H1 (cell line): Measurements from ENCODE around the gene SH2B2. TPM values are rescaled to one million over a fixed set of nuclear protein-coding genes. Genes with fewer than 3 reads are reported as not detected.

Experiments
- CTCF ChIA-PET: fragments of 300-600 bp; sonication (Branson Sonifier 250); formaldehyde crosslinking; loops from one replicate; lab custom pipeline; 2021; ENCODE audit not compliant: partially characterized antibody; lab: Charles Lee
- POLR2A ChIA-PET: fragments of 300-600 bp; sonication (Branson Sonifier 250); formaldehyde crosslinking; loops from one replicate; lab custom pipeline; 2021; ENCODE audit warnings: inconsistent platforms; ENCODE audit not compliant: partially characterized antibody; lab: Charles Lee
- DNase-seq, 2 experiments: peaks; one replicate each; pipeline versions ENCODE4 v3.0.0 to v3.0.0-alpha.2; 2010 to 2022; ENCODE audit warnings: low spot score in 2 of 2, low read depth in 1 of 2, mixed read lengths in 1 of 2
- FAIRE-seq: peaks from 2 replicates; lab custom pipeline; 2011; peaks lifted over from hg19 to GRCh38; lab: Jason Lieb, UNC
- H2AFZ ChIP-seq: 2 replicates; pipeline ENCODE4 v1.8.1; 2012; ENCODE audit warnings: low read length, inconsistent platforms
- H2AK5ac ChIP-seq: 2 replicates; pipeline ENCODE4 v1.6.1; 2013; ENCODE audit warnings: low read depth, low read length
- H2BK120ac ChIP-seq: replicated peaks from 2 replicates; pipeline ENCODE3; 2013; ENCODE audit warnings: low read depth, low read length, inconsistent platforms
- H2BK12ac ChIP-seq: 2 replicates; pipeline ENCODE4 v1.6.1; 2013; ENCODE audit warnings: low read depth, low read length
- H2BK15ac ChIP-seq: 2 replicates; pipeline ENCODE4 v1.6.1; 2013; ENCODE audit warnings: low read length
- H2BK20ac ChIP-seq: 2 replicates; pipeline ENCODE4 v1.6.1; 2013; ENCODE audit warnings: low read length
- H2BK5ac ChIP-seq: 2 replicates; pipeline ENCODE4 v1.6.1; 2013; ENCODE audit warnings: low read depth, low read length
- H3K14ac ChIP-seq: 2 replicates; pipeline ENCODE4 v1.6.1; 2013; ENCODE audit warnings: inconsistent platforms; ENCODE audit not compliant: insufficient read length
- H3K18ac ChIP-seq: 2 replicates; pipeline ENCODE4 v1.6.1; 2013; ENCODE audit warnings: low read length; ENCODE audit errors: extremely low read depth
- H3K23ac ChIP-seq: 2 replicates; pipeline ENCODE4 v1.6.1; 2013; ENCODE audit warnings: inconsistent platforms; ENCODE audit not compliant: insufficient read length
- H3K23me2 ChIP-seq: 2 replicates; pipeline ENCODE4 v1.6.1; 2013; ENCODE audit warnings: low read depth, low read length
- H3K27ac ChIP-seq: 2 replicates; pipeline ENCODE4 v1.6.1; 2011; ENCODE audit warnings: low read depth, low read length, inconsistent platforms
- H3K27me3 ChIP-seq, 4 experiments: replicated peaks in 1 of 4; 1 replicate in 1 of 4; 2 replicates in 3 of 4; pipeline versions ENCODE4 v1.6.1 to v1.8.1; 2011 to 2013; ENCODE audit warnings: low read length in 3 of 4, mild to moderate bottlenecking in 3 of 4, inconsistent platforms in 2 of 4, mixed read lengths in 2 of 4, moderate library complexity in 1 of 4; ENCODE audit not compliant: control insufficient read depth in 3 of 4, insufficient read depth in 3 of 4; ENCODE audit errors: extremely low read depth in 1 of 4
- H3K36me3 ChIP-seq, 4 experiments: 2 replicates each; pipeline versions ENCODE4 v1.6.1 to v1.8.1; 2011 to 2013; ENCODE audit warnings: mild to moderate bottlenecking in 4 of 4, low read length in 3 of 4, moderate library complexity in 2 of 4, control low read depth in 1 of 4, inconsistent platforms in 1 of 4; ENCODE audit not compliant: insufficient read depth in 4 of 4, control insufficient read depth in 2 of 4
- H3K4ac ChIP-seq: replicated peaks from 2 replicates; pipeline ENCODE3; 2013; ENCODE audit warnings: low read length, low read depth, mixed read lengths, inconsistent platforms; ENCODE audit not compliant: insufficient read length
- H3K4me1 ChIP-seq, 4 experiments: replicated peaks in 1 of 4; 1 replicate in 1 of 4; 2 replicates in 3 of 4; pipeline versions ENCODE4 v1.6.1 to v1.8.1; 2011 to 2013; ENCODE audit warnings: low read length in 3 of 4, inconsistent platforms in 2 of 4, mixed read lengths in 1 of 4; ENCODE audit not compliant: insufficient read depth in 4 of 4, control insufficient read depth in 3 of 4
- H3K4me2 ChIP-seq, 2 experiments: 2 replicates each; pipeline versions ENCODE4 v1.6.1 to v1.8.1; 2011 to 2013; ENCODE audit warnings: low read depth in 2 of 2, low read length in 2 of 2, control low read depth in 1 of 2, inconsistent platforms in 1 of 2, mild to moderate bottlenecking in 1 of 2; ENCODE audit not compliant: insufficient read depth in 1 of 2
- H3K4me3 ChIP-seq, 4 experiments: fragments of 200-600, 300-600 bp in 1 of 4; sonication (generic), shearing (Covaris generic), sonication (Bioruptor Twin) in 1 of 4; 2 replicates each; pipeline versions ENCODE4 v1.5.1 to v1.8.1; 2011 to 2016; ENCODE audit warnings: low read length in 4 of 4, low read depth in 3 of 4, control low read depth in 2 of 4, inconsistent platforms in 2 of 4, mild to moderate bottlenecking in 2 of 4, mixed read lengths in 1 of 4, moderate library complexity in 1 of 4; ENCODE audit not compliant: insufficient read depth in 2 of 4; ENCODE audit errors: extremely low read depth in 1 of 4
- H3K56ac ChIP-seq: replicated peaks from 2 replicates; pipeline ENCODE3; 2013; ENCODE audit warnings: low read depth, mild to moderate bottlenecking, mixed read lengths, low read length, inconsistent platforms; ENCODE audit not compliant: insufficient read length
- H3K79me1 ChIP-seq: 2 replicates; pipeline ENCODE4 v1.6.1; 2013; ENCODE audit warnings: low read depth, low read length, control low read depth
- H3K79me2 ChIP-seq, 2 experiments: 2 replicates each; pipeline versions ENCODE4 v1.6.1 to v1.8.1; 2012 to 2013; ENCODE audit warnings: low read length in 2 of 2, mild to moderate bottlenecking in 2 of 2, inconsistent platforms in 1 of 2; ENCODE audit not compliant: insufficient read depth in 2 of 2, control insufficient read depth in 1 of 2
- H3K9ac ChIP-seq, 4 experiments: replicated peaks in 1 of 4; 1 replicate in 1 of 4; 2 replicates in 3 of 4; pipeline versions ENCODE4 v1.6.1 to v1.8.1; 2011 to 2013; ENCODE audit warnings: low read depth in 3 of 4, low read length in 3 of 4, control low read depth in 2 of 4, mild to moderate bottlenecking in 2 of 4, moderate library complexity in 2 of 4, inconsistent platforms in 1 of 4; ENCODE audit errors: extremely low read depth in 1 of 4
- H3K9me3 ChIP-seq, 2 experiments: 2 replicates each; pipeline versions ENCODE4 v1.6.1 to v1.8.1; 2012 to 2013; ENCODE audit warnings: mild to moderate bottlenecking in 2 of 2, moderate library complexity in 2 of 2, control low read depth in 1 of 2, inconsistent platforms in 1 of 2, low read depth in 1 of 2, low read length in 1 of 2, mixed read lengths in 1 of 2; ENCODE audit not compliant: insufficient read depth in 2 of 2
- H4K20me1 ChIP-seq, 2 experiments: replicated peaks in 1 of 2; 2 replicates each; pipeline versions ENCODE3 to v1.8.1; 2011 to 2013; ENCODE audit warnings: inconsistent platforms in 2 of 2, low read length in 2 of 2, mild to moderate bottlenecking in 1 of 2; ENCODE audit not compliant: insufficient read depth in 2 of 2, control insufficient read depth in 1 of 2
- H4K5ac ChIP-seq: 2 replicates; pipeline ENCODE4 v1.6.1; 2013; ENCODE audit warnings: low read length, low read depth, mixed read lengths, inconsistent platforms; ENCODE audit not compliant: insufficient read length
- H4K8ac ChIP-seq: 2 replicates; pipeline ENCODE4 v1.8.0; 2013; ENCODE audit warnings: mild to moderate bottlenecking, moderate library complexity, low read length, inconsistent platforms; ENCODE audit not compliant: insufficient read depth; ENCODE audit errors: extremely low read depth
- H4K91ac ChIP-seq: replicated peaks from 2 replicates; pipeline ENCODE3; 2013; ENCODE audit warnings: low read length, mixed read lengths, inconsistent platforms; ENCODE audit not compliant: insufficient read length
- CBX8 ChIP-seq: fragments of 300-800, 300-1000 bp; sonication (generic); IDR thresholded peaks from 2 replicates; pipeline ENCODE4 v1.7.1; 2016; ENCODE audit warnings: low read depth, low read length, borderline replicate concordance
- CEBPB ChIP-seq: IDR thresholded peaks from 2 replicates; pipeline ENCODE4 v1.6.1; 2012; ENCODE audit warnings: low read depth, low read length
- CHD1 ChIP-seq: IDR thresholded peaks from 2 replicates; pipeline ENCODE4 v1.6.1; 2012; ENCODE audit warnings: low read depth, low read length, improper control_type of control experiment
- CHD2 ChIP-seq: IDR thresholded peaks from 2 replicates; pipeline ENCODE4 v1.6.1; 2012; ENCODE audit warnings: low read length, improper control_type of control experiment
- CTBP2 ChIP-seq: IDR thresholded peaks from 2 replicates; pipeline ENCODE4 v1.7.0; 2011; ENCODE audit warnings: borderline replicate concordance, mild to moderate bottlenecking, moderate library complexity, mixed read lengths, low read length; ENCODE audit not compliant: insufficient read depth, insufficient read length
- HDAC2 ChIP-seq, 2 experiments: fragments of 300-600 bp in 1 of 2; sonication (generic) in 1 of 2; IDR thresholded peaks; 2 replicates each; pipeline ENCODE4 v1.6.1; 2011 to 2012; ENCODE audit warnings: low read depth in 2 of 2, low read length in 2 of 2, mild to moderate bottlenecking in 2 of 2, moderate library complexity in 2 of 2, borderline replicate concordance in 1 of 2, inconsistent platforms in 1 of 2
- MAX ChIP-seq: IDR thresholded peaks from 2 replicates; pipeline ENCODE4 v1.6.1; 2012; ENCODE audit warnings: inconsistent platforms
- RBBP5 ChIP-seq: IDR thresholded peaks from 2 replicates; pipeline ENCODE4 v1.7.1; 2012; ENCODE audit warnings: low read depth, mild to moderate bottlenecking, inconsistent platforms, low read length, moderate library complexity, borderline replicate concordance
- RFX5 ChIP-seq: IDR thresholded peaks from 2 replicates; pipeline ENCODE4 v1.6.1; 2011; ENCODE audit warnings: low read depth, low read length, improper control_type of control experiment, borderline replicate concordance
- SRF ChIP-seq: IDR thresholded peaks from 2 replicates; pipeline ENCODE4 v1.6.1; 2011; ENCODE audit warnings: mild to moderate bottlenecking, low read depth, low read length, moderate library complexity
- SUZ12 ChIP-seq: fragments of 200-600 bp; sonication (generic); IDR thresholded peaks from 2 replicates; pipeline ENCODE4 v1.6.1; 2012; ENCODE audit warnings: mild to moderate bottlenecking, inconsistent platforms, low read length, moderate library complexity, mixed read lengths
- TAF1 ChIP-seq: IDR thresholded peaks from 2 replicates; pipeline ENCODE4 v1.6.1; 2011; ENCODE audit warnings: mild to moderate bottlenecking, low read depth, low read length
- WGBS, 2 experiments: shearing (Covaris generic) in 1 of 2; methylation state at CpG; one replicate each; pipeline versions ENCODE4 v1.1.6 to v1.1.7; 2013 to 2015; ENCODE audit warnings: low lambda C conversion rate in 2 of 2, mixed read lengths in 2 of 2, inconsistent platforms in 1 of 2, low coverage in 1 of 2, missing lambda C conversion rate in 1 of 2; ENCODE audit not compliant: insufficient replicate concordance in 2 of 2, insufficient coverage in 1 of 2, insufficient read length in 1 of 2; ENCODE audit errors: extremely low coverage in 1 of 2, missing lambda C conversion rate in 1 of 2; 5-methylcytosine and 5-hydroxymethylcytosine counted together
- polyA plus RNA-seq, 7 experiments: library from polyadenylated mRNA; depleted of rRNA in 3 of 7; stranded (reverse) in 5 of 7; unstranded in 2 of 7; fragments of >200 nt in 5 of 7; fragments of 200-250 nt in 2 of 7; gene quantifications; 1 replicate in 5 of 7; 2 replicates in 1 of 7; 4 replicates in 1 of 7; pipeline versions ENCODE4 v1.2.1 to v1.2.3, GENCODE V29; 2011 to 2013; ENCODE audit warnings: missing spikeins in 2 of 7, mixed read lengths in 2 of 7
- total RNA-seq: library from RNA; stranded (reverse); fragmentation: NEBNext Ultra II Directional; extraction: Animal tissue kit (Norgen Biotek cat#: 25700); gene quantifications from 2 replicates; pipeline ENCODE4 v1.2.1, GENCODE V29; 2021

Gene SH2B2
- total and polyA plus RNA-seq, 2 of the 8 experiments (the other 6 are each of a cell fraction or from before 2014, with no cell fraction given) = 11.5 to 18.7 TPM

- Histone ChIP-seq H2BK5ac (no peak overlapping the region), H2BK15ac (no peak overlapping the region), H3K23ac (no peak overlapping the region), H3K79me1 (no peaks in the 10 kb centered on the region), H3K27ac (no peak overlapping the region), H4K8ac (no peak overlapping the region), H3K4me2 (no peak overlapping the region), H2BK120ac (no peak overlapping the region), H3K18ac (no peak overlapping the region), H3K4me3 (no peak overlapping the region), H3K4ac (no peak overlapping the region), H2BK12ac (no peak overlapping the region), H3K27me3 (peaks cover 0 to 7% (median 3%) of the 10 kb centered on the region in 4 experiments; a peak in 4 of 7 replicates), H3K23me2 (peaks cover 2% of the 10 kb centered on the region; the same call in 1 of the 2 replicates), H2BK20ac (no peak overlapping the region), H3K56ac (no peak overlapping the region), H4K91ac (no peak overlapping the region), H4K5ac (no peak overlapping the region), H3K4me1 (peaks cover 5 to 19% (median 11%) of the 10 kb centered on the region in 4 experiments), H4K20me1 (peaks cover 4 to 5% of the 10 kb centered on the region in 2 experiments), H3K9me3 (no peaks in the 10 kb centered on the region; a peak in 1 of 4 replicates), H3K79me2 (no peaks in the 10 kb centered on the region; a peak in 1 of 4 replicates), H2AK5ac (no peak overlapping the region), H2AFZ (no peak overlapping the region), H3K36me3 (peaks cover 0 to 2% (median 0%) of the 10 kb centered on the region in 4 experiments; a peak in 2 of 8 replicates), H3K14ac (no peak overlapping the region), H3K9ac (no peak overlapping the region)
- no peak for FAIRE-seq
- POLR2A ChIA-PET = interaction anchor here (1.0 to 1.3 kb wide), 4 partner anchors 9 to 92 kb away, joined by 3 to 7 read pairs (median 4); partner anchors contain the start of gene PRKRIP1
- 80% methylated on average over 10 of the region's 13 CpGs; no CpG with 5 or more reads in 1 of the 2 experiments for WGBS, 2 experiments
- DNase-seq = no peak
- CTCF ChIA-PET = interaction anchor here (0.6 to 12.9 kb wide), 7 partner anchors 10 to 306 kb away, joined by 3 to 134 read pairs (median 3); partner anchors contain the start of gene PRKRIP1
- TF ChIP-seq CHD2 (no peak), TAF1 (no peak), CTBP2 (no peak), CHD1 (no peak), CBX8 (no peak), RBBP5 (no peak), SUZ12 (no peak), MAX (no peak), HDAC2 (IDR thresholded peaks at IDR 0.05; ENCODE audit: borderline replicate concordance in 1 of 2, low read depth in 2 of 2, low read length in 2 of 2) (no peak), SRF (no peak), CEBPB (no peak), RFX5 (no peak)
These were observed 17.2 kb downstream of the SH2B2 start for GRCh38 chr7:102303669-102304422.
